ENCODE results near the gene PPBP.
"Not testable (repeated sequence)": the region's sequence is repeated elsewhere in the genome, so short reads cannot be mapped to it uniquely, and the experiment has no call there.

Gene PPBP

DNA sequence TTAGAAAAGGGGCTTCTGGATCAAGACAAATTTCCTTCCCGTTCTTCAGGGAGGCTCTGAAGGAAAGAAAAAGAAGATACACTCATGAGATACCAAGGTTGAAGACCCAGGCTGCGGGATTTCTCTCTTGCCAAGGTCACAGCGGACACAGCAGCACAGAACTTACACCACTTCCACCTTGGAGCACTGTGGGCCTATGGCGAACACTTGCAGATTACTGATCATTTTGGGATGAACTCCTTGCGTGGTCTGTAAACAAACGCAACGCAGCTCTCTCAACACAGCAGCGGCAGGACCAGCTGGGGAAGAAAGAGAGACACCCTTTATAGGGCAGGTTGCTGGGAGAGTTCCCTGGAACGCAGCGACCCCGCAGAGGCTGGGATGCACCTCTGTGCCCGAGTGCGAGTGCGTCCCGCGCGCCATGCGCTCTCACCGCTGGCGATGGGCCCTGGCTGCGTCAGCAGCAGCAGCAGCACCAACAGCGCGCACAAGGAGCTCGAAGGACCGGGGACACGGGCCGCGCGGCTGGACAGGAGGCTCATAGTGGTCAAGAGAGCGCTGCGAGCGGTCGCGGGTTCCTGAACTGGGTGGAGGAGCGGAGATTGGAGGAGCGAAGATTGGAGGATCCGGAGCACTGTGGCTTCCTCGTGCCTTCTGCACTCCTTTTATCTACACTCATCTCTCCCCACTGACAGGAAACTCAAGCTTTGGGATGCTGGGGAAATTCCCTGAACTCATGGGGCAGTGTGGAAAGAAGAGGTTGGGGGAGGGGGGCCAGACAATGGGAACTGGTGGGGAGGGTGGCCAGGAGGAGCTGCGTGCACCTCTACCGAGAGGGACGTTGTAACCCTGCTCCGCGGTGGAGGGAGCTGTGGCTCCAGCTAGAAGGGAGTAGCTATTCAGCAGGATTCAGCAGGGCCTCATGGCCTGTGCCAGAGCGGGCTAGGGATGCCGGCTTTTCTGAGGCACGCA, 10.3 kb upstream of the PPBP start, which contains the start of gene CXCL5:
Gene CXCL5, minus strand, starts transcription at position 638 of the 972 bp plus-strand sequence. Its CDS starts 96 bp downstream, at position 542.
- DNase-seq (ENCODE audit: low read depth in 4 of 4, low spot score in 1 of 4), result no peak

DNA sequence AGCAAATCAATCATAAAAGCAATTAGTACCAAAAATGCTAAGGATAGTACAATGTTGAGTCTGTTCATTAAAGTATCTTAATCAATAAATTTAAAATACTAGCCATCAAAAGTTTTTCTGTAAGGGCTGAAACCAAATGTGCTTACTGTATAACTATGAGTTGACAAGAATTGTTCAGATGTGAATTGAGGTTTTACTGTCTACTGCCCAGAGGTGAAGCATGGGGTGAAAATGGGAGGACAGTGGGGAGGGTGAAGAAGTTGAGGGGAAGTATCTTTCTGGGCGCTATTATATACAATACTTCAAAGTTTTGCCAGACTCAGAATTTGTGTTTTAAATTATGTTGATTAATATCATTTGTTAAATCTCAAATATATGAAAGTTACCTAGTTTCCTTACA, 4.1 kb upstream of the PPBP start:
- DNase-seq (ENCODE audit: low read depth in 4 of 4, low spot score in 1 of 4), result no peak

DNA sequence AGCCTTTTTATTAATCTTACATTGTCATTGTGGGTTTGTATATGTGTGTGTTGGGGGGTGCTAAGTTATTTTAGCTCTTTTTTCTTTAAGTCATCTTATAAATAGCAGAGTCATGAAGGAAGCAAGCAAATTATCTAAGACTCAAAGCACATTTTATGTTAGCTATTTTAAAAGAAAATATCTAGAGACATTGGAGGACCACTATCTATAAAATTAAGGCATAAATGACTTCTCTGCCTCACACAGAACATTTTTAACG, 3.7 kb upstream of the PPBP start:
- no peak for DNase-seq (ENCODE audit: low read depth in 4 of 4, low spot score in 1 of 4)

DNA sequence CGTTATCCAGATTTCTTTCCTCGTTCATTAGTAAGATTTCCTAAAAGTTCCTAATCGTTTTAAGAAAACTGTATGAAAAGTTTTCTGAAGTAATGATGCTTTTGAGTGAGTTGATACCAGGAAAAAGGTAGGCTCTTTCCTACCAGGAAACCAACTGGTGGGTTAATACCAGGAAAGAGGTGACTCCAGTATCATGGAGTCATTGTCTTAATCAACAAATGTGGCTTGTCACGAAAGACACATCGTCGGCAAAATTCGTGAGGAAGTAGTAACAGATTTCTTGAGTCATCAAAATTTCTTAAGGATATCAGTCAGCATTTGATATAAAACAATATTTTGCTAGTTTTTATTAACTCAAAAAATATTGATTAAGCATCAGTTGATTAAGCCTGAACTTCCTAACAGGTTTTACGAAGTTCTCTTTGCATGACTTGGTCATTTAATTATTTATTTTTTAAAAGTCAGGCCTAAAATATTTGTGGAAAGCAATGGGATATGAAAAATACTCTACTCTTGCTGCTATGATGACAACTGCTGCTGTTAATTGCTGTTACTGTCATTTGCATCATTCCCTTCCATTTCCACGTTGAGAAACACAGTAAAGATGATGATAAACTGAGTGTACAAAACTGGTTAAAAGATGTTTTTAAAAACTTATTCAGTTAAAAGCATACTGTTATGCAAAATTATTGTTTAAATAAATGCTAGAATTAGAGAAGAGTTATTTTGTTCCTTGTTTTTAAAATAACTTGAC, 3.2 kb upstream of the PPBP start:
- no peak for DNase-seq (ENCODE audit: low read depth in 4 of 4, low spot score in 1 of 4)

DNA sequence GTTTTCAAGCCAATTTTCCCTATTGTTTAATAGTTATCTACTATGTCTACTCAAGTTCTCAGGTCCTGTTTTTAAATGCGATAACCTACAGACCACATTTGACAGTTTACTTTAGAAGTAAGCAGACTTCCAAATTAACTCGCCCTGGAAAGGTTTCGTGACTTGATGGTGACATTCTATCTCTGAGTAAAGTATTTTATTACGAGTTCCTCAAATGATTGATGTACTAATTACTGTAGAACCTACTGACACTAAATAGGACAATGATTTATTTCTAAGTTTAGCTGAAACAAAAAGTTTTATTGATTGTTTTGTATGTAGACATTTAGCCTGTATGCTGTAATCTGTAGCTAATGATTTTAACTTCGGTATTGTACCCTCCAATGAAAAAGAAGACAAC, 1.9 kb upstream of the PPBP start:
- DNase-seq (ENCODE audit: low read depth in 4 of 4, low spot score in 1 of 4), result no peak

DNA sequence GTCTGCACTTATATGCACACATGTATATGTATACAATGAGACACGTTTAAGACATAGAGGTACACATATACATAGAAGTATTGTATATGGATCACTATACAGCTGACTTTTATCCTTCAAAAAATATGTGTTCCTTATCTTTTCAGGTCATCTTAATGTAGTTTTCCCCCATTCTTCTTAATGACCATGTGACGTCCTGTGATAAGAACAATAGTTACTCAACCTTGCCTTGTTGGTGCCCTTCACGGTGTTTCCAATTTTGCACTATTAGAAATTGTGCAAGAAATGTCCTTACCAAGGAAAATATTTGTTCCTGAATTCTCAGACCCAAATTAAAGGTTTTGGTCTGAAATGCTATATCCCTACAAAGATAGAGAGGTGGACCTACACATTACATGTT, 1.0 kb upstream of the PPBP start:
- DNase-seq (ENCODE audit: low read depth in 4 of 4, low spot score in 1 of 4), result no peak

DNA sequence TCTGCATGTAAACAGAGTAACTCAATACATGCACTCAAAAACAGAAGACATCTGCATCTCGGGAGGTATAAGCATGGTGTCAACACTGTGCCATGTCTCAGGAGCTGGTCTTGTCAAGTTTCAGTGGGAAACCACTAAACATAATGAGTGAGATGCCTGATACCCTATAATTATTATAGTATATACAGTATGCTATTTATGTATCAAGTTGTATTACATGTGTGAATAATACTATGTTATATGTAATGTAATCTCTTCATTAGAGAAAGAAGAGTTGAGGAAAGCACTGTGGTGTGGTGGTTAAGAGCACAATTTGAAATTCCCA, 2.5 kb downstream of the PPBP start:
- DNase-seq (ENCODE audit: low read depth in 4 of 4, low spot score in 1 of 4), result no peak

DNA sequence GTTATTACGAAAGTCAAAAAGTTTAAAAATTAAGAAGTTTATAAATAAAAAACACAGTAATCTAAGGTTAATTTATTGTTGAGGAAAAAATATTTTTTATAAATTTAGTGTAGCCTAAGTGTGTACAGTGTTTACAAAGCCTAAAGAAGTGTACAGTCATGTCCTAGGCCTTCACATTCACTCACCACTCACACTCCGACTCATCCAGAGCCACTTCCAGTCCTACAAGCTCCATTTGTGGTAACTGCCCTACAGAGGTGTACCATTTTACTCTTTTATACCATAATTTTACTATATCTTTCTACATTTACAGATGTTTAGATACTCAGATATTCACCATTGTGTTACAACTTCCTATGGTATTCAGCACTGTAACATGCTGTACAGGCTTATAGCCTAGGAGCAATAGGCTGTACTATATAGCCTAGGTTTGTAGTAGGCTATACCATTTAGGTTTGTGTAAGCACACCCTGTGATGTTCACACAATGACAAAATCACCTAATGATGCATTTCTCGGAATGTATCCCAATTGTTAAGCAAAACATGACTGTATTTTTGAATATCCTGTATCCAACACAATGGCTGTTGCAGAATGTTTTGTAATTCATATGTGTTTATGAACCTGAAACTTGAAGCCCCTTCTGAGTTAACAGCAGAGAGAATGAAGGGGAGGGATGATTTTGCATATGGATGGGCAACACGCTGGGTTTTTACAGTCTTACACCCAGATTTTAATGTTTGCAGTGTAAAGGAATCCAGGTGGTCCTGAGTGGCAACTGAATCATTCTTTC, 3.1 kb downstream of the PPBP start:
- no peak for DNase-seq (ENCODE audit: low read depth in 4 of 4, low spot score in 1 of 4)

DNA sequence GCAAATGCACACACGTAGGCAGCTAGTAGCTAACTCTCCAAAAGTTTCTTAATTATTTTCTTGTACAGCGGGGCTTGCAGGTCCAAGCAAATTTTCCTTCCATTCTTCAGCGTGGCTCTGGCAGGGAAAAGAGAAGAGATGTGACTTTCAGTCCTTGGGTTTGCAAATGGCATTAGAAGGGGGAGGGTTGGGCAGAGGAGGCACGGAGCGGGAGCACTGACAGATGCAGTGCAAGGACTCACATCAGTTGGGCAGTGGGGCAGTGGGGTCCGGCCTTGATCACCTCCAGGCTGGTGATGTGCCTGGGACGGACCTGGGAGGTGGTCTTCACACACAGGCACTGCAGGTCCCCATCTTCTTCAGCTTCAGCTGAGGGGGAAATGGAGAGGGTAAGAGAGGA, 6.8 kb downstream of the PPBP start:
- DNase-seq (ENCODE audit: low read depth in 4 of 4, low spot score in 1 of 4), result not testable (repeated sequence)

DNA sequence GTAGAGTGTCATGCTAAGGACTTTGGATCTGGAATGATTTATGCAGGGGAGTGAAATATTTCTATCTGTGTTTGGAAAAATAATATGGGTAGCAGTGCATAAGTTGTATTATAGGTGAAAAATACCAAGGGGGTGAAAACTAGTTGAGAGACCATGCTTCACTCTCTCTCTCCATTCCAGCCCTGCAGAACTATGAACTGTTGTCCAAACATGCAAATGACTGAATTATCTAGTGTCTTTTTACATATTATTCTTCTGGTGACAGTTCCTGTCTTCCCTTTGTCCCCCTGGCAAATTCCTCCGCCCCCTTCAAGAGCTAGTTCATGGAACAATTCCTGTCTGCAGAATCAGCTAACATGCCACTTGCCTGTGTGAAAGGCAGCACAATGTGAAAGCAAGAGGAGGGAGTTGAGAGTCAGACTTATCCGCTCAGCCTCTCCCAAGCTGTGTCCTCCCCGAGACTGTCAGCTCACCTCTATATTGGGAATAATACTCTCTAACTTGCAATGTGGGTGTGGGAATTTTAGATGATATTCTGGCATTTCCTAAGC, 8.5 kb downstream of the PPBP start:
- no peak for DNase-seq (ENCODE audit: low read depth in 4 of 4, low spot score in 1 of 4)

DNA sequence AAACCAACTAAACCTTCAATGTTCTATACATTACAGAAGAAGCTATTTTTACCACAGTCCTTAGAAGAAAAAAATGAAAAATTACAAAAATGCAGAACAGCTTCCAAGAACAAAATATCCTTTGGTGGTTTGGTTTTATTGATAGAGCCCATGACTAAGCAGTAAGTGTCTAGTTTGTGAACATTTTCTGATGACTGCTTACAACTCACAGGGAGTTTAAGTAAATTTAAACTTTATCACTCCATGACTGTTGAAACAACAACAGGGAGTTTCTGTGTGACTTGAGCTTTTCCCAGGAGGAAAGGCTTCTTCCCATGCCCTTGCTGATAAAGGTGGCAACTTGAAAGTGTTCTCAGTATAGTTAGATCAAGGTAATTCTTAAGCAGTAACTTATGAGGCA, 9.1 kb downstream of the PPBP start:
- no peak for DNase-seq (ENCODE audit: low read depth in 4 of 4, low spot score in 1 of 4)

DNA sequence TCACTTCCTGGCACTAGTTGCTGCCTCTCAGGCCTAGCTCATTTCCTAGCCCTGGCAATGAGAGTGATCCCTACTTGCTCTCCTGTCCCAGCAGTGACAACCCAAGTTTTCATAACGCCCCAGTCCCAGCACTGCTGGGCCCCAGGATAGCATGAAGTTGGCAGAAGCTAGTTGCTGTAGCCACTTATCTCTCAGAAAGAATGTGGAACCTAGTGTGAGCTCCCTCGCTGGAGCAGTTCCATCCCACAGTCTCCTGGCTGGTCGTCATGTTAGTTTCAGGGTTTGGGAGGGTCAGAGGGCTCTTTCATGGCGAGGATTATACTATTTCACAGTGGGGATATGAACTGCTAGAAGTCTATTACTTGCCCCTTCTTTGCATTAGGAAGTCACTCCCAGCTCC, 11.3 kb downstream of the PPBP start:
- no peak for DNase-seq (ENCODE audit: low read depth in 4 of 4, low spot score in 1 of 4)

DNA sequence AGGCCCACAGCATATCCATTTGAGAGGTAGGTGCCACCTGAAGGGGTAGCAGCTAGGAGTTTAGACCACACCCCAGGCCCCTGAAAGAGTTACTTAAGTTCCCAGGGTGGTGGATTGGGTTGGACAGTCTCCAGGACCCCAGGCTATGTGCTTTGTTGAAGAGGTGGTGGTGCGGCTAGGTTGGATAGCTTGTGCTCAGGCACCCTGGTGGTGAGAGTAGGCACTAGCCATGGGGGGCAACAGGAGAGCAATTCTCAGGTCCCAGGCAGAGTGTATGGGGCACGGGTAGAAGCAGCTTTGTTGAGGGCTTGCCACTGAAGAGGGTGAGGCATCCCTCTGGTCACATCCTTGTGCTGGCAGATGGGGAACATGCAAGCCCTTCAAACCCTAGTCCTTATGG, 11.8 kb downstream of the PPBP start:
- DNase-seq (ENCODE audit: low read depth in 4 of 4, low spot score in 1 of 4), result no peak

DNA sequence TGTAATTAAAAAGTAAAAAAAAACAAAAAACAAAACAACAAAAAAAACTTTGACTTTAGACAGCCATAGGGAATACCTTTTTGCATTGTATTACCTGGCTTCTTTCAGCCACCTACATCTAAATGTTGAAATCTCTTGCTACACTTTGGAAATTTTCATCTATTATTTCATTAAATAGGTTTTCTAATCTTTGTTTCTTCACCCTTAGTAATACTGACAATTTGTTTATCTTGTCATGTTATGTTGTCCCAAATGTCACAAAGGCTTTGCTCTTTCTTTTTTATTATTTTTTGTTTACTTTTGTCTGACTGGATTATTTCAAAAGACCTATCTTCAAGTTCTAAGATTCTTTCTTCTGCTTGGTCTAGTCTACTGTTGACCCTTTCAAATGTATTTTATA, 13.6 kb downstream of the PPBP start:
- no peak for DNase-seq (ENCODE audit: low read depth in 4 of 4, low spot score in 1 of 4)

DNA sequence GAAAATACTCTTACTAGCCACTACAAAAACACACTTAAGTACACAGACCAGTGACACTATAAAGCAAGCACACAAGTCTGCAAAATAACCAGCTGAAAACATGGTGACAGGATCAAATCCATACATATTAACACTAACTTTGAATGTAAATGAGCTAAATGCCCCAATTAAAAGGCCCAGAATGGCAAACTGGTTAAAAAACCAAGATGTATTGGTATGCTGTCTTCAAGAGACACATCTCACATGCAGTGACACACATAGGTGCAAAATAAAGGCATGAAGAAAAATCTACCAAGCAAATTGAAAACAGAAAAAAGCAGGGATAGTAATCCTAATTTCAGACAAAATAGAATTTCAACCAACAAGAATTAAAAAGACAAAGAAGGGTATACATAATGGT, 17.0 kb downstream of the PPBP start:
- no peak for DNase-seq (ENCODE audit: low read depth in 4 of 4, low spot score in 1 of 4)

DNA sequence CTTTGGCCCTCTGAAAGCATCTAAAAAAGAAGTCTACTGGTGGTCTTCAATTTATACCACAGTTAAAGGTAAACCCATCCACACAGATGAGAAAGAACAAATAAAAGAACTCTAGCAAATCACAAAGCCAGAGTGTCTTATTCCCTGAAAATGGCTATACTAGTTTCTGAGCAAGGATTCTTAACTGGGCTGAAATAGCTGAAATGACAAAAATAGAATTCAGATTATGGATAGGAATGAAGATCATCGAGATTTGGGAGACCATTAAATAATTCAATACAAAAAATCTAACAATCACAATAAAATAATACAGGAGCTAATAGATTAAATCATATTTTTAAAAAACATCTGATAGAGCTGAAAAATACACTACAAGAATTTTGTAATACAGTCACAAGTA, 18.0 kb downstream of the PPBP start:
- no peak for DNase-seq (ENCODE audit: low read depth in 4 of 4, low spot score in 1 of 4)

DNA sequence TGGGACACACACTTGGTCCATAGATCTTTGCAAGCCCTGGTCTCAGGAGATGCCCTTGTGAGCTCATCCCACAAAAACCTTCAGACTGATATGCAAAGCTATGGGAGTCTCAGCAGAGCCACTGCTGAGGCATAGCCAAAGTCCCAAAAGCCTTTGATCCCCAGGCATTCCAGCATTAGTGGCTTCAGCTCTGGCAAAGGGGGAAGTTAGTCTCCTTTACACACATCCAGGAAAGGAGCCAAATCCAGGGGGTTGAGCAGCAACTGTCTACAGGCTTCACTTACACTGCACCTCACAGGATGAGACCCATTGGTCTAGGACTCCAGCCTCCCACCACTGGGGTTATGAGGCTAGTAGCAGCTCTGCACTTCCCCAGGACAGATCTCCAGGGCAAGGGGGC, 20.1 kb downstream of the PPBP start:
- no peak for DNase-seq (ENCODE audit: low read depth in 4 of 4, low spot score in 1 of 4)

DNA sequence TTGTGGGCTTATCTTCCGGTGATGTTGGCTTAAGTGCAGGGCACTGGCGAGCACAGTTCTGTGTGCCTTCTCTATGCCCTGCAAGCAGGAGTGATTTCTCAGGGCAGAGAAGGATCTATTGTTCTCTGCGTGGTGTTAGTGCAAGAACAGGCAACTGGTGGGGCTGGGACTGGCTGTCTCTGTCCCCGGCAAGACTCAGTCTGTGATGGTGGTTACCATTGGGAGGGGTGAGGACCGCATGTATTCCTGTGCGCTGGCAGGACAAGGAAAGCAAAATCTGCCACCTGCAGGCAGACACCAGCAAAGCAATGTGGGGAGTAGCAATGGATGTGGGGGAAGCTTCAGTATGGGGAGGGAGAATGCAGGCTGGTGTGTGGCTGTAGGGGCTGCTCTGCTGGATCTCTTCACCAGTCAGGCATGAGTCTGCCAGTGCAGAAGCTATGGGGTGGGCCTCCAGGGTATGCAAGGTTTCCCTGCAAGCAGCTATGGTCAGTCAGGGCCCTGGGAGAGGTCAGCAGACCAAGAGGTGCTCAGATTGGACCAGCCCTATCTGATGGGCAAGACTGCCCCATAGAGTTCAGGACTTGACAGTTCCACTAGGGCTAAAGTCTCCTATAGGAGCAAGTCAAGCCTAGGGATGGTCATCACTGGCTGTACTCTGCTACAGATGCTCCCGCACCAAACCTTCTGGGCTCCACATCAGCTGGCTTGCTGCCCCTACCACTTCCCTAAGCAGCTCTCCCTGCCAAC, 23.0 kb downstream of the PPBP start:
- DNase-seq (ENCODE audit: low read depth in 4 of 4, low spot score in 1 of 4), result no peak

DNA sequence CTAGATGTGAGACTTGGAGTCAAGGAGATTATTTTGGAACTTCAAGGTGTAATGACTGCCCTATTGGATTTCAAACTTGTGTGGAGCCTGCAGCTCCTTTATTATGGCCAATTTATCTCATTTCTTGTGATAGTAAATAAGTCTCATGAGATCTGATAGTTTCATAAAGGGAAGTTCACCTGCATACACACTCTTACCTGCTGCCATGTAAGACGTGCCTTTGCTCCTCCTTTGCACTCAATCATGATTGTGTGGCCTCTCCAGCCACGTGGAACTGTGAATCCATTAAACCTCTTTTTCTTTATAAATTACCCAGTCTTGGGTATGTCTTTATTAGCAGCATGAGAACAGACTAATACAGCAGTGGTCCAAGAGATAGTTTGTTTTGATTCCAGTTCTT, 25.3 kb downstream of the PPBP start:
- no peak for DNase-seq (ENCODE audit: low read depth in 4 of 4, low spot score in 1 of 4)

DNA sequence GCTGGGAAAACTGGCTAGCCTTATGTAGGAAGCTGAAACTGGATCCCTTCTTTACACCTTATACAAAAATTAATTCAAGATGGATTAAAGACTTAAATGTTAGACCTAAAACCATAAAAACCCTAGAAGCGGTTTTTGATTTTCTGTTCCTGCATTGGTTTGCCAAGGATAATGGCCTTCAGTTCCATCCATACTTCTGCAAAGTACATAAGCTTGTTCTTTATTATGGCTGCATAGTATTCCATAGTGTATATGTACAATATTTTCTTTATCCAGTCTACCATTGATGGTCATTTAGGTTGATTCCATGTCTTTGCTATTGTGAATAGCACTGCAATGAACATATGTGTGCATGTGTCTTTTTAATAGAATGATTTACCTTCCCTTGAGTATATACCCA, 28.9 kb downstream of the PPBP start:
- DNase-seq (ENCODE audit: low read depth in 4 of 4, low spot score in 1 of 4), result not testable (repeated sequence)

DNA sequence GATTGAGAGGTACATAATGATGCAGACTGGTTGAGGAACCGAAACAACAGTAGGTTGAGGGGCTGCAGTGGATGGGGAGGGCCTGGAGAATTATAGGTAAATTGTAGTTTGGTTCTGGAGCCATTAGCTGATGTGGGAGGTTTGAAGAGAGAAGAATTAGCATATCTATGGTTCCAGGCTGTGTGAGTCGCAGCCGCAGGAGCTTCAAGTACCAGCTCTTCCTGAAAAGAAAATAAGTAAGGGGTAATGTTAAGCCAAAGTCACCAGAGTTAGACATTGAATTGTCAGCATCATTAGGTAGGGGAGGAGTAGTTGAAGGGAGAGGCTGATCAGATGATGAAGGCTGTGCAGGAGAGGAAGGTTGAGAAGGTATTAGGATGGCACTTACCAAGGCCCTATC, 35.6 kb downstream of the PPBP start:
- DNase-seq (ENCODE audit: low read depth in 4 of 4, low spot score in 1 of 4), result no peak
